H9 (cell line): ENCODE data around the gene CYTH4. TPM values are rescaled to one million over a fixed set of nuclear protein-coding genes. Genes with fewer than 3 reads are reported as not detected.

Experiments
- DNase-seq: peaks from one replicate; pipeline ENCODE4 v3.0.0-alpha.2; 2017
- H2AFZ ChIP-seq: one replicate; pipeline ENCODE4 v1.6.1; 2013; ENCODE audit warnings: mild to moderate bottlenecking, low read length, control low read depth, moderate library complexity
- H2AK5ac ChIP-seq: 2 replicates; pipeline ENCODE4 v1.6.1; 2013; ENCODE audit warnings: low read length, control low read depth, mixed read lengths; ENCODE audit not compliant: insufficient read length
- H2BK120ac ChIP-seq: one replicate; pipeline ENCODE4 v1.6.1; 2013; ENCODE audit warnings: low read depth, mild to moderate bottlenecking, low read length, control low read depth, inconsistent platforms; ENCODE audit not compliant: poor library complexity, severe bottlenecking
- H2BK12ac ChIP-seq: 2 replicates; pipeline ENCODE4 v1.6.1; 2013; ENCODE audit warnings: low read length, control low read depth, mixed read lengths, low read depth; ENCODE audit not compliant: insufficient read length
- H2BK15ac ChIP-seq: 2 replicates; pipeline ENCODE4 v1.6.1; 2013; ENCODE audit warnings: low read depth, low read length, control low read depth
- H2BK20ac ChIP-seq: one replicate; pipeline ENCODE4 v1.6.1; 2013; ENCODE audit warnings: low read depth, mild to moderate bottlenecking, low read length, control low read depth, inconsistent platforms; ENCODE audit not compliant: poor library complexity, severe bottlenecking
- H2BK5ac ChIP-seq: 2 replicates; pipeline ENCODE4 v1.6.1; 2013; ENCODE audit warnings: low read length, control low read depth, mixed read lengths; ENCODE audit not compliant: insufficient read length
- H3K14ac ChIP-seq: 2 replicates; pipeline ENCODE4 v1.6.1; 2013; ENCODE audit warnings: low read length, control low read depth; ENCODE audit not compliant: insufficient read depth
- H3K18ac ChIP-seq: 2 replicates; pipeline ENCODE4 v1.6.1; 2013; ENCODE audit warnings: low read depth, mild to moderate bottlenecking, mixed read lengths, low read length, control low read depth; ENCODE audit not compliant: insufficient read length
- H3K23ac ChIP-seq: 2 replicates; pipeline ENCODE4 v1.6.1; 2013; ENCODE audit warnings: low read length, control low read depth, mixed read lengths, low read depth; ENCODE audit not compliant: insufficient read length
- H3K23me2 ChIP-seq: 2 replicates; pipeline ENCODE4 v1.6.1; 2013; ENCODE audit warnings: low read depth, mild to moderate bottlenecking, mixed read lengths, low read length, control low read depth; ENCODE audit not compliant: insufficient read length, poor library complexity, severe bottlenecking
- H3K27ac ChIP-seq: 2 replicates; pipeline ENCODE4 v1.5.1; 2013; ENCODE audit warnings: low read length, control low read depth, mixed read lengths, low read depth; ENCODE audit not compliant: insufficient read length
- H3K27me3 ChIP-seq: 2 replicates; pipeline ENCODE4 v1.6.1; 2013; ENCODE audit warnings: low read length, control low read depth, inconsistent platforms; ENCODE audit not compliant: insufficient read depth
- H3K4ac ChIP-seq: 2 replicates; pipeline ENCODE4 v1.6.1; 2013; ENCODE audit warnings: low read depth, mild to moderate bottlenecking, control low read depth, inconsistent platforms, low read length, moderate library complexity
- H3K4me1 ChIP-seq: 2 replicates; pipeline ENCODE4 v1.6.1; 2013; ENCODE audit warnings: low read length, control low read depth, inconsistent platforms; ENCODE audit not compliant: insufficient read depth
- H3K4me2 ChIP-seq: 2 replicates; pipeline ENCODE4 v1.6.1; 2013; ENCODE audit warnings: low read length, control low read depth, mixed read lengths; ENCODE audit not compliant: insufficient read length, insufficient read depth
- H3K56ac ChIP-seq: 2 replicates; pipeline ENCODE4 v1.6.1; 2013; ENCODE audit warnings: low read depth, mild to moderate bottlenecking, mixed read lengths, low read length, control low read depth; ENCODE audit not compliant: insufficient read length
- H3K79me1 ChIP-seq: 2 replicates; pipeline ENCODE4 v1.6.1; 2013; ENCODE audit warnings: low read depth, mild to moderate bottlenecking, moderate library complexity, low read length, control low read depth, inconsistent platforms; ENCODE audit not compliant: insufficient read depth, poor library complexity, severe bottlenecking
- H3K79me2 ChIP-seq: 2 replicates; pipeline ENCODE4 v1.6.1; 2013; ENCODE audit warnings: low read length, control low read depth, inconsistent platforms; ENCODE audit not compliant: insufficient read depth
- H3K9ac ChIP-seq: 2 replicates; pipeline ENCODE4 v1.6.1; 2013; ENCODE audit warnings: low read length, control low read depth, mixed read lengths; ENCODE audit not compliant: insufficient read length; ENCODE audit errors: extremely low read depth
- H3K9me3 ChIP-seq: one replicate; pipeline ENCODE4 v1.6.1; 2013; ENCODE audit warnings: low read depth, low read length, inconsistent platforms; ENCODE audit not compliant: control insufficient read depth
- H3T11ph ChIP-seq: one replicate; pipeline ENCODE4 v1.6.1; 2013; ENCODE audit warnings: mild to moderate bottlenecking, low read length, control low read depth, inconsistent platforms
- H4K20me1 ChIP-seq: one replicate; pipeline ENCODE4 v1.6.1; 2013; ENCODE audit not compliant: control insufficient read depth, insufficient read length, insufficient read depth
- H4K5ac ChIP-seq: 2 replicates; pipeline ENCODE4 v1.6.1; 2013; ENCODE audit warnings: low read depth, mild to moderate bottlenecking, mixed read lengths, low read length, control low read depth; ENCODE audit not compliant: insufficient read length
- H4K8ac ChIP-seq: replicated peaks from 2 replicates; pipeline ENCODE4 v1.6.1; 2013; ENCODE audit warnings: low read length, control low read depth, mixed read lengths, low read depth; ENCODE audit not compliant: insufficient read length
- H4K91ac ChIP-seq: 2 replicates; pipeline ENCODE4 v1.6.1; 2013; ENCODE audit warnings: low read depth, mild to moderate bottlenecking, moderate library complexity, mixed read lengths, low read length, control low read depth; ENCODE audit not compliant: insufficient read length
- H3K27ac Mint-ChIP-seq, 3 experiments: 2 replicates in 2 of 3; 3 replicates in 1 of 3; pipeline ENCODE4 v1.8.0; 2020 to 2021; ENCODE audit warnings: mixed read lengths in 3 of 3, mild to moderate bottlenecking in 1 of 3, moderate library complexity in 1 of 3
- H3K27me3 Mint-ChIP-seq: 2 replicates; pipeline ENCODE4 v1.8.0; 2021; ENCODE audit warnings: low read depth, mild to moderate bottlenecking, moderate library complexity, mixed read lengths
- H3K36me3 Mint-ChIP-seq, 3 experiments: 2 replicates in 2 of 3; 3 replicates in 1 of 3; pipeline ENCODE4 v1.8.0; 2020 to 2021; ENCODE audit warnings: low read depth in 3 of 3, mixed read lengths in 3 of 3; ENCODE audit not compliant: insufficient read depth in 1 of 3
- H3K4me1 Mint-ChIP-seq, 2 experiments: 2 replicates each; pipeline ENCODE4 v1.8.0; 2020; ENCODE audit warnings: mixed read lengths in 2 of 2
- H3K4me3 Mint-ChIP-seq, 2 experiments: 2 replicates in 1 of 2; 3 replicates in 1 of 2; pipeline ENCODE4 v1.8.0; 2020 to 2021; ENCODE audit warnings: mild to moderate bottlenecking in 2 of 2, mixed read lengths in 2 of 2, moderate library complexity in 1 of 2
- H3K9me3 Mint-ChIP-seq, 2 experiments: 2 replicates in 1 of 2; 3 replicates in 1 of 2; pipeline ENCODE4 v1.8.0; 2020; ENCODE audit warnings: mild to moderate bottlenecking in 2 of 2, mixed read lengths in 2 of 2, moderate library complexity in 1 of 2
- CTCF ChIP-seq: fragments of 200-600 bp; sonication (generic); conservative IDR thresholded peaks from 3 replicates; pipeline ENCODE4 v1.8.0; 2021; ENCODE audit warnings: antibody characterized with exemption, mild to moderate bottlenecking
- WGBS: extraction: QIAGEN DNeasy Blood & Tissue Kit; methylation state at CpG from one replicate; pipeline ENCODE4 v1.1.7; 2013; ENCODE audit warnings: missing lambda C conversion rate, low lambda C conversion rate, mixed read lengths; ENCODE audit not compliant: insufficient read length; ENCODE audit errors: extremely low coverage; 5-methylcytosine and 5-hydroxymethylcytosine counted together
- total RNA-seq: library from RNA; stranded (reverse); gene quantifications from 2 replicates; pipeline ENCODE4 v1.2.1, GENCODE V29; 2021

The CYTH4 gene
- total RNA-seq, 1 experiment from 2014 or later, result not detected

GRCh38 chr22:37292641-37293040, 10.3 kb downstream of the CYTH4 start:
- H2BK5ac ChIP-seq, result no peak overlapping the region
- no peak overlapping the region for H2BK12ac ChIP-seq
- no peak overlapping the region for H3K18ac ChIP-seq
- Mint-ChIP-seq H3K9me3 (peaks cover 5 to 7% of the 10 kb centered on the region in 2 experiments; a peak in 3 of 5 replicates), H3K4me1 (peaks cover 7 to 27% of the 10 kb centered on the region in 2 experiments; a peak in 3 of 4 replicates), H3K36me3 (no peaks in the 10 kb centered on the region; a peak in 1 of 7 replicates), H3K27me3 (peaks cover 30% of the 10 kb centered on the region), H3K27ac (no peak overlapping the region), H3K4me3 (no peak overlapping the region)
- no peak overlapping the region for H3T11ph ChIP-seq
- H3K4ac ChIP-seq, result no peak overlapping the region
- H3K14ac ChIP-seq, result no peak overlapping the region
- no peak overlapping the region for H3K56ac ChIP-seq
- H3K9me3 ChIP-seq, result no peaks in the 10 kb centered on the region
- H3K9ac ChIP-seq, result no peak overlapping the region
- no peaks in the 10 kb centered on the region; the same call in 1 of the 2 replicates for H3K4me1 ChIP-seq
- no peaks in the 10 kb centered on the region for H3K27me3 ChIP-seq
- no peak overlapping the region for H4K8ac ChIP-seq
- no peak overlapping the region for H2AFZ ChIP-seq
- no peaks in the 10 kb centered on the region for H3K79me2 ChIP-seq
- H3K79me1 ChIP-seq, result no peaks in the 10 kb centered on the region
- no peak overlapping the region for H2AK5ac ChIP-seq
- WGBS, result no CpG with 5 or more reads among the region's 13 CpGs
- no peak overlapping the region for H4K5ac ChIP-seq
- H4K91ac ChIP-seq, result no peak overlapping the region
- H3K27ac ChIP-seq, result no peak overlapping the region
- DNase-seq, result no peak
- no peak for TF ChIP-seq CTCF
- H3K23ac ChIP-seq, result no peak overlapping the region
- no peak overlapping the region for H3K4me2 ChIP-seq
- H2BK120ac ChIP-seq, result no peak overlapping the region
- H3K23me2 ChIP-seq, result no peaks in the 10 kb centered on the region
- H2BK20ac ChIP-seq, result no peak overlapping the region
- H2BK15ac ChIP-seq, result no peak overlapping the region
- H4K20me1 ChIP-seq, result no peaks in the 10 kb centered on the region
